SU-DHL-6 (cell line): ENCODE data around the gene RITA1.

ENCODE experiments used
- H2AFZ ChIP-seq: fragments of 200-600 bp; sonication (generic); 2 replicates; pipeline ENCODE4 v1.6.1; 2014; ENCODE audit warnings: low read depth, mild to moderate bottlenecking, moderate library complexity, mixed read lengths, antibody characterized with exemption, low read length; ENCODE audit not compliant: severe bottlenecking
- H3F3A ChIP-seq: fragments of 200-600 bp; shearing (Covaris generic); 2 replicates; pipeline ENCODE4 v1.6.0; 2016; ENCODE audit warnings: antibody characterized with exemption, mild to moderate bottlenecking; ENCODE audit not compliant: insufficient read depth
- H3K27ac ChIP-seq: fragments of 200-600 bp; sonication (generic); 2 replicates; pipeline ENCODE4 v1.5.1; 2016; ENCODE audit warnings: low read depth, mild to moderate bottlenecking, low read length, moderate library complexity, mixed read lengths
- H3K27me3 ChIP-seq: fragments of 200-600 bp; sonication (generic), shearing (Covaris generic); 2 replicates; pipeline ENCODE4 v1.6.0; 2014; ENCODE audit warnings: mild to moderate bottlenecking, low read length
- H3K36me3 ChIP-seq: fragments of 200-600 bp; sonication (generic); 2 replicates; pipeline ENCODE4 v1.6.1; 2014; ENCODE audit warnings: mild to moderate bottlenecking, low read length, mixed read lengths
- H3K4me2 ChIP-seq: fragments of 300-600, 200-600 bp; shearing (Covaris generic), sonication (generic); 2 replicates; pipeline ENCODE4 v1.6.0; 2014; ENCODE audit warnings: low read length, low read depth, mild to moderate bottlenecking; ENCODE audit not compliant: poor library complexity, severe bottlenecking
- H3K4me3 ChIP-seq: fragments of 200-600 bp; sonication (generic); 2 replicates; pipeline ENCODE4 v1.5.1; 2014; ENCODE audit warnings: antibody characterized with exemption, low read length, mild to moderate bottlenecking, mixed read lengths; ENCODE audit not compliant: insufficient read depth, poor library complexity, severe bottlenecking
- H3K79me2 ChIP-seq: fragments of 200-600 bp; sonication (generic); 2 replicates; pipeline ENCODE4 v1.6.1; 2014; ENCODE audit warnings: mild to moderate bottlenecking, low read length, moderate library complexity; ENCODE audit not compliant: insufficient read depth
- H3K9ac ChIP-seq: fragments of 200-600 bp; sonication (generic); 2 replicates; pipeline ENCODE4 v1.7.0; 2014; ENCODE audit warnings: mild to moderate bottlenecking, low read length
- H3K9me2 ChIP-seq: fragments of 200-600 bp; sonication (generic); replicated peaks from 2 replicates; pipeline ENCODE4 v1.6.1; 2014; ENCODE audit warnings: low read length; ENCODE audit not compliant: insufficient read depth
- H3K9me3 ChIP-seq: fragments of 200-600 bp; sonication (generic); 2 replicates; pipeline ENCODE4 v1.6.1; 2014; ENCODE audit warnings: low read length, mixed read lengths; ENCODE audit not compliant: insufficient read depth
- H4K20me1 ChIP-seq: fragments of 200-600 bp; sonication (generic); 2 replicates; pipeline ENCODE4 v1.6.1; 2014; ENCODE audit warnings: low read depth, mild to moderate bottlenecking, antibody characterized with exemption, low read length, moderate library complexity, mixed read lengths
- EZH2phosphoT487 ChIP-seq: fragments of 200-600 bp; sonication (generic), shearing (Covaris generic); conservative IDR thresholded peaks from 2 replicates; pipeline ENCODE4 v1.6.1; 2018; ENCODE audit warnings: mild to moderate bottlenecking, antibody characterized with exemption, low read length, moderate library complexity, mixed read lengths
- TF ChIP-seq, protein P1 (sequence below): fragments of 200-600 bp; sonication (generic); IDR thresholded peaks from one replicate; pipeline ENCODE4 v1.5.1; 2017; ENCODE audit warnings: antibody characterized with exemption, mild to moderate bottlenecking, low read length, moderate library complexity; ENCODE audit not compliant: insufficient read depth, poor library complexity, severe bottlenecking

Gene RITA1

DNA sequence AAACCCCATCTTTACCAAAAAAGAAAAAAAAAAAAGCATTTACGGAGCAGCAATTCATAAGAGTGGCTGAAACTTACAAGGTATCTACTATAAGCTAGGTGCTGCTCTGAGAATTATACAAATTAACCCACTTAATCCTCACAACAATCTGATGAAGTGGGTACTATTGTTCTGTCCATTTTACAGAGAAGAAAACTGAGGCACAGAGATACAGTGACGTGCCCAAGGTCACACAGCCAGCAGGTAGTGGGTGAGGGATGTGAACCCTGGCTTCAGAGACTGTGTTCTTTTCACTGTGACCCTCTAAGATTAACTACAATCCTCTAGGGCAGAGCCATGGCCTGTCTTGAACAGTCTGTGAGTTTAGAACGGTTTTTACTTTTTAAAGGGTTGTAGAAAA, 3.5 kb upstream of the RITA1 start:
- Histone ChIP-seq H4K20me1 (no peaks in the 10 kb centered on the region), H3K79me2 (peaks cover 56% of the 10 kb centered on the region), H3K9me3 (no peaks in the 10 kb centered on the region)

DNA sequence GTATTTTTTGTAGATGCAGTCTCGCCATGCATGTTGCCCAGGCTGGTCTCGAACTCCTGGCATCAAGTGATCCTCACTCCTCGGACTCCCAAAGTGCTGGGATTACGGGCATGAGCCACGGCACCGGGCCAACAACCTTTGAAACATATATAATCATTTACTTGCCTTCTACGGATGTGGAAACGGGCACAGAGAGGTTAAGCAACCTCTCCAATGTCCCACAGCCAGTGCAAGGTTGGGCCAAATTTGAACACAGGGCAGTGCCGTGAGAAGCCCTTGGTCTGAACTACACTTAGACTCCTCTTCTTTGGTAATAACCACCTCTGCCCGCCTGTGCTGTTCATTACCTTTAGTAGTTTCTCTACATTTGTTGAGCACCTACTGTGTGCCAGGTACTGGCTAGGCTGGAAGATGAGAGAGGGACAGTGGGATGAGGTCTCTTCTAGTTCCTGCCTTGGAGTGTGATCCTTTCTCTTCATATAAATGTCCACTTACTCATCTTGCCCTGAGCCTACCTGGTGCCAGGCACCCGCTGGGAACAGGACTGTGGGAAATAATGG, 2.4 kb upstream of the RITA1 start:
- H3K4me2 ChIP-seq = peak overlapping the region; percentile 91
- H3K9ac ChIP-seq = peak overlapping the region; percentile 81; the same call in 1 of the 2 replicates
- H3K27ac ChIP-seq = no peak overlapping the region

More for the DNA sequence above, 3.5 kb upstream of the RITA1 start:
- Histone ChIP-seq H3K36me3 (peaks cover 21% of the 10 kb centered on the region), H3K27ac (no peak overlapping the region; the same call in 1 of the 2 replicates), H2AFZ (no peak overlapping the region), H3K9me2 (no peaks in the 10 kb centered on the region), H3K4me3 (no peak overlapping the region), H3K9ac (no peak overlapping the region), H3F3A (peaks cover 19% of the 10 kb centered on the region), H3K27me3 (no peaks in the 10 kb centered on the region), H3K4me2 (no peak overlapping the region)
- no peak for TF ChIP-seq EZH2phosphoT487
- TF ChIP-seq, protein P1, sequence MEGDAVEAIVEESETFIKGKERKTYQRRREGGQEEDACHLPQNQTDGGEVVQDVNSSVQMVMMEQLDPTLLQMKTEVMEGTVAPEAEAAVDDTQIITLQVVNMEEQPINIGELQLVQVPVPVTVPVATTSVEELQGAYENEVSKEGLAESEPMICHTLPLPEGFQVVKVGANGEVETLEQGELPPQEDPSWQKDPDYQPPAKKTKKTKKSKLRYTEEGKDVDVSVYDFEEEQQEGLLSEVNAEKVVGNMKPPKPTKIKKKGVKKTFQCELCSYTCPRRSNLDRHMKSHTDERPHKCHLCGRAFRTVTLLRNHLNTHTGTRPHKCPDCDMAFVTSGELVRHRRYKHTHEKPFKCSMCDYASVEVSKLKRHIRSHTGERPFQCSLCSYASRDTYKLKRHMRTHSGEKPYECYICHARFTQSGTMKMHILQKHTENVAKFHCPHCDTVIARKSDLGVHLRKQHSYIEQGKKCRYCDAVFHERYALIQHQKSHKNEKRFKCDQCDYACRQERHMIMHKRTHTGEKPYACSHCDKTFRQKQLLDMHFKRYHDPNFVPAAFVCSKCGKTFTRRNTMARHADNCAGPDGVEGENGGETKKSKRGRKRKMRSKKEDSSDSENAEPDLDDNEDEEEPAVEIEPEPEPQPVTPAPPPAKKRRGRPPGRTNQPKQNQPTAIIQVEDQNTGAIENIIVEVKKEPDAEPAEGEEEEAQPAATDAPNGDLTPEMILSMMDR = no peak

DNA sequence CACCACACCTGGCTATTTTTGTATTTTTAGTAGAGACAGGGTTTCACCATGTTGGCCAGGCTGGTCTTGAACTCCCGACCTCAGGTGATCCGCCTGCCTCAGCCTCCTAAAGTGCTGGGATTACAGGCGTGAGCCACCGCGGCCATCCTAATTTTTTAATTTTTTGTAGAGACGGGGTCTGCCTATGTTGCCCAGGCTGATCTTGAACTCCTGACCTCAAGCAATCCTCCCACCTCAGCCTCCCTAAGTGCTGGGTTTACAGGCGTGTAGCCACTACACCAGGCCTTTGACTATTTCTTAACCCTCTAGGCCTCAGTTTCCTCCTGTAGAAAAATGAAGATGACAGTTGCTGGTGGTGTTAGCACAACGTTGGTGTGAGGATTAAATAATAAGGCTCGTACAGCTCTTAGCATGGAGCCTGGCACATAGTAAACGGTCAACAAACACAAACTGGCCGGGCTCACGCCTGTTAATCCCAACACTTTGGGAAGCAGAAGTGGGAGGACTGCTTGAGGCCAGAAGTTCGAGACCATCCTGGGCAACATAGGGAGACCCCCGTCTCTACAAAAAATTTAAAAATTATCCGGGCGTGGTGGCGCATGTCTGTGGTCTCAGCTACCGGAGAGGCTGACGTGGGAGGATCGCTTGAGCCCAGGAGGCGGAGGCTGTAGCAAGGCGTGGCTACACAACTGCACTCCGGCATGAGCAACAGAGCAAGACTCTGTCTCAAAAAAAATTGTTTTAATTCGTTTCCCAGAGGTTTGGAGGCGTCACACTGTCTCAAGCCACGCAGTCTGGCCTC, 1.2 kb upstream of the RITA1 start:
- no peak for TF ChIP-seq EZH2phosphoT487
- TF ChIP-seq, protein P1 = no peak
- Histone ChIP-seq H3K79me2 (peaks cover 72% of the 10 kb centered on the region), H3K4me2 (peak overlapping the region; percentile 91), H3K27me3 (no peaks in the 10 kb centered on the region), H2AFZ (peak overlapping the region; percentile 5), H3K27ac (peak overlapping the region; percentile 86), H3K4me3 (peak overlapping the region; percentile 81), H3F3A (peaks cover 16% of the 10 kb centered on the region), H3K9me2 (no peaks in the 10 kb centered on the region), H3K9me3 (no peaks in the 10 kb centered on the region), H3K36me3 (0 out of 2 replicates have a peak, but pooled peaks cover 7% of the 10 kb centered on the region), H3K9ac (peak overlapping the region; percentile 81), H4K20me1 (no peaks in the 10 kb centered on the region)

More for the DNA sequence above, 2.4 kb upstream of the RITA1 start:
- H3K27me3 ChIP-seq = no peaks in the 10 kb centered on the region
- H3K4me3 ChIP-seq = no peak overlapping the region
- H4K20me1 ChIP-seq = no peaks in the 10 kb centered on the region
- H3K36me3 ChIP-seq = peaks cover 9% of the 10 kb centered on the region
- TF ChIP-seq, protein P1 = no peak
- no peak for TF ChIP-seq EZH2phosphoT487
- peaks cover 67% of the 10 kb centered on the region for H3K79me2 ChIP-seq
- no peaks in the 10 kb centered on the region for H3K9me2 ChIP-seq
- H3K9me3 ChIP-seq = no peaks in the 10 kb centered on the region
- no peak overlapping the region for H2AFZ ChIP-seq
- peaks cover 16% of the 10 kb centered on the region for H3F3A ChIP-seq
